ENCODE results near the gene PNMA6F.

DNA sequence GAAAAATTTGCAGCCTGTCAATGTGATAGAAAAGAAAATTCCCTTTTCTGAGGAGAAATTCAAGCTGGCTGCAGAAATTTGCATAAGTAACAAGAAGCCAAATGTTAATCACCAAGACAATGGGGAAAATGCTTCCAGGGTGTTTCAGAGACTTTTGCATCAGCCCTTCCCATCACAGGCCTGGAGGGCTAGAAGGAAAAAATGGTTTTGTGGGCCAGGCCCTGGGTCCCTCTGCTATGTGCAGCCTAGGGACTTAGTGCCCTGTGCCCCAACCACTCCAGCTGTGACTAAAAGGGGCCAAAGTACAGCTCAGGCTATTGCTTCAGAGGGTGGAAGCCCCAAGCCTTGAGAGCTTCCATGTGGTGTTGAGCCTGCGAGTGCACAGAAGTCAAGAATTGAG lies 36.3 kb upstream of the PNMA6F start:
- TF ChIP-seq, protein P1, sequence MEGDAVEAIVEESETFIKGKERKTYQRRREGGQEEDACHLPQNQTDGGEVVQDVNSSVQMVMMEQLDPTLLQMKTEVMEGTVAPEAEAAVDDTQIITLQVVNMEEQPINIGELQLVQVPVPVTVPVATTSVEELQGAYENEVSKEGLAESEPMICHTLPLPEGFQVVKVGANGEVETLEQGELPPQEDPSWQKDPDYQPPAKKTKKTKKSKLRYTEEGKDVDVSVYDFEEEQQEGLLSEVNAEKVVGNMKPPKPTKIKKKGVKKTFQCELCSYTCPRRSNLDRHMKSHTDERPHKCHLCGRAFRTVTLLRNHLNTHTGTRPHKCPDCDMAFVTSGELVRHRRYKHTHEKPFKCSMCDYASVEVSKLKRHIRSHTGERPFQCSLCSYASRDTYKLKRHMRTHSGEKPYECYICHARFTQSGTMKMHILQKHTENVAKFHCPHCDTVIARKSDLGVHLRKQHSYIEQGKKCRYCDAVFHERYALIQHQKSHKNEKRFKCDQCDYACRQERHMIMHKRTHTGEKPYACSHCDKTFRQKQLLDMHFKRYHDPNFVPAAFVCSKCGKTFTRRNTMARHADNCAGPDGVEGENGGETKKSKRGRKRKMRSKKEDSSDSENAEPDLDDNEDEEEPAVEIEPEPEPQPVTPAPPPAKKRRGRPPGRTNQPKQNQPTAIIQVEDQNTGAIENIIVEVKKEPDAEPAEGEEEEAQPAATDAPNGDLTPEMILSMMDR (IDR thresholded peaks at IDR 0.05) = no peak
- TF ChIP-seq POLR2A (IDR thresholded peaks at IDR 0.05) = no peak
- TF ChIP-seq EP300 (IDR thresholded peaks at IDR 0.05) = no peak
- TF ChIP-seq POLR2AphosphoS5 (IDR thresholded peaks at IDR 0.05) = no peak
